NCI-H82 treated with DMSO at 0.1 percent for 48 hours (cell line): ENCODE measurements around the gene EMC10.
A peak's percentile ranks its signal among the peaks of the same experiment; 100 is the strongest.

Experiments
- DNase-seq: peaks from one replicate; lab custom pipeline; 2025; ENCODE audit not compliant: unreplicated experiment; lab: John Stamatoyannopoulos, UW

EMC10 gene

GRCh38 chr19:50495020-50495531, 18.8 kb downstream of the EMC10 start:
- DNase-seq, result no peak

DNA sequence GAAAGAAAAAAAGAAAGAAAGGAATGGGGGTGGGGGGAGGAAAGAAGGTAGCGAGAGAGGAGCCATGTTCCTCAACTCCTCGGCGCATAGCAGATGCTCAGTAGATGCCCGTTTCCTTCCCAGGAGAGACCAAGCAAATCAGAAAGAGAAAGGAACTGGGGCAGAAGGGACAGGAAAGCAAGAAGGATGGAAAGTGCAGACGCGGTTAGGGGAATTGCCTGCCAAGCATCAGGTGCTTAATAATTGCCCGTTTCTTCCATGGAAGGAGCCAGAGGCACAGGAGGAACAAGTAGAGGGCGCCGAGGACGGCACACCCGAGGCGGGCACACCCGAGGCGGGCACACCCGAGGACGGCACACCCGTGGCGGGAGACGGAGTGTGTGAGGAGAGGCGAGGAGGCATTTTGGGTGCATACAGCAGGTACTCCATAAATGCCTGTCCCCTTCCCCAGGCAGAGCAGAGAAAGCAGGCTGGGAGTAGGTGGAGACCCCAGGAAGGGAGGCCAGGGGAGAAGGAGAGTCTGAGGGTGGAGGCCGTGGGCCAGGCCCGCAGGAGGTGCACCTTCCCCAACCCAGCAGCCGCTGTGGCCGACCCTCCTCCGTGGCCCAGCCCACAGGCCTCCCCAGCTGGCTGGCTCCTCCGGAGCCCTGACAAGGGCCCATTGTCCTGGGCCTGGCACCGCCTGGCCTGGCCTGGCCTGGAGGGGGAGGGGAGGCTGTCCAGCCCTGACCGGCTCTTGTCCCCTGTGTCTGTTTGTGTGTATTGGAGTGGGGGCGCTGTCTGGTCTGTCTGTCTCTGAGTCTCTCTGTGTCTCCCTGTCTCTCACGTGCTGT, 20.1 kb downstream of the EMC10 start:
- no peak for DNase-seq

GRCh38 chr19:50497022-50497405, 20.7 kb downstream of the EMC10 start:
- DNase-seq, result no peak

DNA sequence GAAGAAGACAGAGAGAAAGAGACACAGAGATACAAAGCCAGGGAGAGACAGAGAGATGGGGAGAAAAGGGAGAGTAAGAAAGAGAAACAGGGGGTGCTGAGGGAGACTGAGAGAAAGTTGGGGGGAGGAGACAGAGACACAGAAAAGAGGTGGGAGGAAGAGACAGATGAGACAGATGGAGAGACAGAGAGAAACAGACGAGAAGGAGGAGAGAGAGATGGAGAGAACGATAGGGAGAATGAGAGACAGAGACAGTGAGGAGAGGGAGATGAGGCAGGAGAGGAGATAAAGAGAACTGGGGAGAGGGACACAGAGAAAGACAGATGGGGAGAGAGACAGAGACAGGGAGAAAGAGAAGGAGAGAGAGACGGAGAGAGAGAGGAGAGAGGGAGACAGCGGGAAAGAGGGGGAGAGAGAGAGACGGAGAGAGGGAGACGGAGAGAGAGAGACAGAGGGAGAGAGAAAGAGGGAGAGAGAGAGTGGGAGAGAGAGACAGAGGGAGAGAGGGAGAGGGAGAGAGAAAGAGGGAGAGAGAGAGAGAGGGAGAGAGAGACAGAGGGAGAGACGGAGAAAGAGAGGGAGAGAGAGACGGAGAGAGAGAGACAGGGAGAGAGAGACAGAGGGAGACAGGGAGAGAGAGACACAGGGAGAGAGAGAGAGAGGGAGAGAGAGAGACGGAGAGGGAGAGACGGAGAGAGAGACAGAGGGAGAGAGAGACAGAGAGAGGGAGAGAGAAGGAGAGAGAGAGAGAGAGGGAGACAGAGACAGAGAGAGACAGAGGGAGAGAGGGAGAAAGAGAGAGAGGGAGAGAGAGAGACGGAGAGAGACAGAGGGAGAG, 22.1 kb downstream of the EMC10 start:
- DNase-seq, result no peak

- peak; percentile 5 for DNase-seq
These were observed 23.9 kb downstream of the EMC10 start for GRCh38 chr19:50500060-50500752.

DNA sequence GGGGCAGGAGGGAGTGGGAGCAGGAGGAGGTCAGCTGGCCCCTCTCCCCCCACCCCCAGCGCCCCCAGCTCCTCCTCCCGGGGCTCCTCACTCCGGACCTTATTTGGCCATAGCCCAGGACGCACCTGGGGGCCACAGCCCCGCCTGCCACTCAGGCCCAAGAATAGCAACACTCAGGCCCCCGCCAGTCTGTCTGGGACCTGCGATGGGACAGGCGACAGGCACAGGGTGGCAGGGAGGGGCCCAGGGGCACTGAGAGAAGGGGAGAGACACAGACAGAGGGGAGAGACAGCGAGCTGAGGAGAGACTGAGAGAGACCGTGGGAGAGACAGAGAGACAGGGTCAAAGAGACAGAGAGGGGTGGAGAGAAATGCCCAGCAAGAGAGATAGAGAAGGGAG, 24.4 kb downstream of the EMC10 start:
- no peak for DNase-seq

DNA sequence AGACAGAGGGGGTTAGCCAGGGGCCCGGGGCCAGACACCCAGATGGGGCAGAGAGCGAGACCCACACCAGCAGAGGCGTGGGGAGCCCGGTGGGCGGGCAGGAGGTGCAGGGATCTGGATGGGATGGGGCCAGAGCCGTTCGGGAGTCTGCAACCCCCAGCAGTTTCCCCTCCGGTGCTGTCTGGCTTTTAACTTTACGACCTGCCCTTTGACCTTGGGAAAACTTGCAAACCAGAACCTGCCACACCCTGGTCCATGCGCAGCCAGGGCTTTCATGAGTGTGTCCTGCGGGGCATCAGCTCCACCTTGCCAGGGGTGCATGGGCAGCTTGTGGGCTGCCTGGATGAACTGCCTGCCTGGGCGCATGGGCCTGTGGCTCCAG, 24.9 kb downstream of the EMC10 start:
- DNase-seq, result no peak

- DNase-seq, result no peak
These were observed 25.5 kb downstream of the EMC10 start for GRCh38 chr19:50501568-50502475.

GRCh38 chr19:50505856-50506611, 29.7 kb downstream of the EMC10 start:
- no peak for DNase-seq

- no peak for DNase-seq
These were observed 30.4 kb downstream of the EMC10 start for GRCh38 chr19:50506700-50507099.

DNA sequence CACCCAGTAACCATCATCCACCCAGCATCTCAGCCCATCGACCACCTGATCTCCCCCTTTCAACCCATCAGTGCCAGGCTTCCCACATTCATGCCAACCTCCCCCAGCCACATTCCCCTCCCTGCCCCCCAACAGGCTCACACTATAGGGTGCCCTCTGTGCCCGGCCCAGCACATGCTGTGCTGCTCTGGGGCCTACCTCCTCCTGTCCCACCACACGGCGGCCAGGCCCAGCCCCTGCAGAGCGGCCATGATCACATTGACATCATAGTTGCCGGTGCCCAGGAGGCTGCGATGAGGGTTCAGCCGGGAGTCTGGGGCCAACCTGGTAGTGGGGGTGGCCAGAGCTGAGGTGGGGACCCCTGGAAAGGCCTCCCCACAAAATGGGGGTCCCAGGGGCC, 31.1 kb downstream of the EMC10 start:
- DNase-seq, result no peak

GRCh38 chr19:50508843-50509190, 32.5 kb downstream of the EMC10 start:
- DNase-seq, result no peak

GRCh38 chr19:50509366-50509765, 33.1 kb downstream of the EMC10 start:
- DNase-seq, result no peak

- DNase-seq, result no peak
These were observed 33.9 kb downstream of the EMC10 start for GRCh38 chr19:50510121-50510670.

DNA sequence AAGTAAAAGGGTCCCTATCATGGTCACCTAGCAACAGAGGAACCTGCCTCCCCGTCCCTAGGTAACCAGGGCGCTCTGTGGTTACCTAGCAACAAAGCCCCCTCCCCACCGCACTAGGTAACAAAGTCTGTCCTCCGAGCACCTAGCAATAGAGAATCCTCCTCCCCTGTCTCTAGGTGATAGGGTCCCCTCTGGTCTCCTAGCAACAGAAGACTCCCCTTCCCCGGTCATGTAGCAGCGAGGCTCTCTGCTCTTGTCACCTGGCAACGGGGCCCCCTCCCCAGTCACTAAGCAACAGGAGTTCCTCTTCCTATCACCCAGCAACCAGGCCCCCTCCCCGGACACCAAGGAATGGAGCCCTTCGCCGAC, 34.4 kb downstream of the EMC10 start:
- peak; percentile 27 for DNase-seq

DNA sequence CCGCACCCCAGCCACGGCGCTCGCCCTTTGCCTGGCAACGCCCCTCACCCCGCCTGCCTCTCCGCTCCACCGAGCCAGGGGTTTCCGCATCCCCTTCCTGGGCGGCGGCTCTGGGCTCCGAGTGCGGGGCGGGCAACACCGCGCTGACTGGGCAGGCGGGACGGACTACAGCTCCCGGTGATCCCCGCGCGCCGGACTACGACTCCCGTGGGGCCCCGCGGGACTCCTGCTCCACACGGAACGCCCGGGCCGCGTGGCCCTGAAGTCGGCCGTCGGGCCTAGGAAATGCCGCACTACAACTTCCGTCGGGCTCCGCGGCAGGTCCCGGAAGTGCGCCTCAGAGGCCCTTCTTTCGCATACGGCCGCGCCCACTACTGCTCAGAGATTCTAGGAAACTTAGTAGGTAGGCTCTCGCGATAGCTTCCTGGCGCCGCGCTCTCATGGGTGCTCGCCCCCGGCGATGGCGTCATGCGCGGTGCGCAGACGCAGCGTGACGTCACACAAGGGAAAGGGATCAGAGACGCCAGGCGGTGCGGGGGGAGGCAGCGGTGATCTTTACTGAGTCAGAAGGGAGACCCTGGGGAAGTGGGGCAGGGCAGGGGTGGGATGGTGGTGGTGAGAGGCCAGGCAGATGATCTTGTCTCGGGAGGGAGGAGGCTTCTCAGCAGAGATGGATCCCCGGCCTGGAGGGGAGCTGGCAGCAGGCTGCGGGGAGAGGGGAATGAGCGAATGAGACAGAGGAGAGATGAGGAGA, 34.9 kb downstream of the EMC10 start, which contains the start of gene JOSD2:
TSS of gene JOSD2 (minus strand) at position 123 of the 754 bp plus-strand sequence. CDS start 760 bp downstream, outside the sequence.
- DNase-seq, result peak; percentile 93

DNA sequence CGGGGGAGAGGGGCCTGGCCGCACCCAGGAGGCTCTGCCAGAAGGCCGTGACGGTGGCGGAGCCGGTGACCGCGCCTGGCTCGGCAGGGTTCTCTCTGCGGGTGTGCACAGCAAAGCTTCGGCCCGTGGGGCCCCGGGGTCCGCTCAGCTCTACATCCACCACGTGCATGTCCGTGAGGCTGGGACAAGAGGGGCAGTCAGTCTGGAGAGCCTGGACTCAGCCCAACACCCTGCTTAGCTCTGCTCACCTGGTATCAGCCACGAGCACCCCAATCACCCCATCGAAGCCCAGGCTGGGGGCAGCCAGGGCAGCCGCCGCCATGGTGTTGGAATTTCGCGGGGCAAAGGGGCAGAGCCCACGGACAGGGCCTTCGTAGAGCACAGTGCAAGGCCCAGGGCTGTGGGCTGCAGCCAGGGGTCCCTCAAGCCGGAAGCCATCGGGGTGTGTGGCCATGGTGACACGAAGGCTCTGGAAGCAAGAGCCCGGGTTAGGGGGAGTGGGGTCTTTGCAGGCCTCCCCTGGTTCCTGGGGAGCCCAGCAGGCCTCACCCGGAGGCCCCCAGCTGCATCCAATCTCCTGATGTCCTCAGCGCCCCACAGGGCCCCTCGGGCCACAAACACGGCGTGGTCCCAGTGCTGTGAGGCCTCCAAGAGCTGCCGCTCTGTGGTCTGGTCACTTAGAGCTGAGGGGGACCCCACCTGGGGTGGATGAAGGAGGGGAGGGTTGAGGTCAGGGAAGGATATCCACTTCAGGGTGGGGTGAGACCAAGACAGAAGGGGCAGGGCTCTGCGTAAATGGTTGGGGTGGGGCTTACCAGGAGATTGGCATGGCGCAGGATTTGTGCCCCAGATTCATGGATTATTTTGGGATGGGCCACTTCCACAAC, 36.0 kb downstream of the EMC10 start:
- DNase-seq, result no peak
